Brain microvascular endothelial cell (primary cell): ENCODE measurements around the gene TCF25.
"Not testable (repeated sequence)": the region's sequence is repeated elsewhere in the genome, so short reads cannot be mapped to it uniquely, and the experiment has no call there.

Experiments used
- DNase-seq: peaks from one replicate; pipeline ENCODE4 v3.0.0-alpha.2; 2020
- H3K27ac ChIP-seq: fragments of 250-450 bp; sonication (Bioruptor Pico); 2 replicates; pipeline ENCODE4 v1.5.1; 2020; ENCODE audit warnings: mild to moderate bottlenecking, moderate library complexity
- H3K27me3 ChIP-seq: fragments of 250-450 bp; sonication (Bioruptor Pico); replicated peaks from 2 replicates; pipeline ENCODE4 v1.5.1; 2020; ENCODE audit warnings: mild to moderate bottlenecking
- H3K36me3 ChIP-seq: fragments of 250-450 bp; sonication (Bioruptor Pico); replicated peaks from 2 replicates; pipeline ENCODE4 v1.5.1; 2020; ENCODE audit warnings: mild to moderate bottlenecking
- H3K4me3 ChIP-seq: 2 replicates; pipeline ENCODE4 v1.5.1; 2011; ENCODE audit warnings: low read depth, mild to moderate bottlenecking, control low read depth, low read length, moderate library complexity
- CTCF ChIP-seq: IDR thresholded peaks from 2 replicates; pipeline ENCODE4 v1.5.1; 2011; ENCODE audit warnings: low read depth, mild to moderate bottlenecking, moderate library complexity, low read length, control low read depth, inconsistent platforms; ENCODE audit errors: missing control alignments
- in situ Hi-C: cut with HindIII; loops from 2 replicates; pipeline ENCODE4 v1.10.0; 2017; ENCODE audit warnings: low sequenced_read_pairs, low pct_ligation_motif_present

The TCF25 gene

GRCh38 chr16:89828870-89829629 is 44.3 kb upstream of the TCF25 start:
- TF ChIP-seq CTCF: no peak
- Histone ChIP-seq H3K27ac (no peak overlapping the region), H3K4me3 (peak overlapping the region; percentile 40), H3K27me3 (no peaks in the 10 kb centered on the region), H3K36me3 (no peaks in the 10 kb centered on the region)
- no peak for DNase-seq
- in situ Hi-C loops: no loop called here

DNA sequence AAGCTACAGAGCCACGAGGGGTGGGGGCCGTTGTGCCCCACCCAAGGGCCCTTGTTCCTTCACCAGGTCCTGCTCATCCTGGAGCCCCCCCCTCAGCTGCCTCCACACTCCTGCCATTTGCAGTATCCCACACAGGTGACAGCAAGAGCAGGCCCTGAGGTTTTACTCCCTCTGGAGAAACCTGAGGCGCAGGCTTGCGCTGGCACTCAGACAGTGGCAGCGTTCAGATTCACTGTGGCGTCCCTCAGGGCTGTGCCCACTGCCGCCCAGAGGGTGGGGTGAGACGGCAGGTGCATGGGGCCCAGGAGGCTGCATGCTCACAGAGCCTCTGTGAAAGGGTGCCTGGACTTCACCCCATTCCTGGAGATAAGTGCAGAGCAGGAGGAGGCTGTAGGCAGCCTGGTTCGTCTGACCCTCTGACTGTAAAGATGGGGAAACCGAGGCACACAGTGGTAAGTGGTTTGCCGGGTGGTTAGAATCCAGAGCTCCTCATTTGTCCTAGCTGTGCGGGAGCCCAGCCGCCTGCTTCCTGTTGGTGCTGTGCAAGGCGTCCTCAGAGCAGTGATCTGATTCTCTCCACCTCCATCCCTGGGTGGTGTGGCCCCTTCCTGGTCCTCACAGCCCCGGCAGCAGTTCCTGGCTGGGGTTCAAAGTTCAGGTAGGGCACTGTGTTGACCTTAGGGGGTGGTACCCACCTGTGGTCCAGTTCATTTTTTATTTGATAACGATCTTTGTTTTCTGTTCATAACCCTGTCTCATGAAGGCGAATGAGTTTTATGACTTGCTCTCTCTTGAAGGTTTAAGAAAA is 43.6 kb upstream of the TCF25 start:
- in situ Hi-C loops: no loop called here
- DNase-seq: no peak
- Histone ChIP-seq H3K27me3 (no peaks in the 10 kb centered on the region), H3K36me3 (no peaks in the 10 kb centered on the region), H3K27ac (no peak overlapping the region), H3K4me3 (no peak overlapping the region)
- TF ChIP-seq CTCF: no peak

- Histone ChIP-seq H3K27me3 (no peaks in the 10 kb centered on the region), H3K27ac (no peak overlapping the region), H3K4me3 (no peak overlapping the region), H3K36me3 (no peaks in the 10 kb centered on the region)
- no peak for TF ChIP-seq CTCF
- DNase-seq: no peak
- in situ Hi-C loops: no loop called here
These were observed 41.5 kb upstream of the TCF25 start for GRCh38 chr16:89831810-89832328.

- DNase-seq, in situ Hi-C loops, H3K36me3 ChIP-seq, H3K27me3 ChIP-seq, H3K4me3 ChIP-seq, H3K27ac ChIP-seq: not testable (repeated sequence)
These were observed 39.6 kb upstream of the TCF25 start for GRCh38 chr16:89833664-89834363.

GRCh38 chr16:89834813-89835363 is 38.5 kb upstream of the TCF25 start:
- H3K36me3 ChIP-seq, H3K4me3 ChIP-seq, H3K27me3 ChIP-seq, H3K27ac ChIP-seq, in situ Hi-C loops, DNase-seq: not testable (repeated sequence)

DNA sequence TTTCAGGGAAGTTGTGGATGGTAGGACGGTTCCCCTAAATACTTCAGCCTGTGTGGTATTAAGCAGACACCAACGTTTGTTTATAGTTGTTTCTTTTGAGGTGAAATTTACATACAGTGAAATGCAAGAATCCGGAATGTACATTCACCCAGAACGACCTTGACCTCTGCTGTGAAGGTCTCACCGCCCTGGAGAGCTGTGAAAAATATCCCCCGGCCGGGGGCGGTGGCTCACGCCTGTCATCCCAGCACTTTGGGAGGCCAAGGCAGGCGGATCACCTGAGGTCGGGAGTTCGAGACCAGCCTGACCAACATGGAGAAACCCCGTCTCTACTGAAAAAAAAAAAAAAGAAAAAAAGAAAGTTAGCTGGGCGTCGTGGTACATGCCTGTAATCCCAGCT is 36.9 kb upstream of the TCF25 start:
- H3K27me3 ChIP-seq, in situ Hi-C loops, DNase-seq, H3K36me3 ChIP-seq, H3K4me3 ChIP-seq, H3K27ac ChIP-seq: not testable (repeated sequence)
